ENCODE results near the gene ZNF200. TPM values are rescaled to one million over a fixed set of nuclear protein-coding genes. Genes with fewer than 3 reads are reported as not detected.

Gene ZNF200
- total and polyA plus RNA-seq, 4 donors: 1.8 to 5.3 (median 3.4) TPM

DNA sequence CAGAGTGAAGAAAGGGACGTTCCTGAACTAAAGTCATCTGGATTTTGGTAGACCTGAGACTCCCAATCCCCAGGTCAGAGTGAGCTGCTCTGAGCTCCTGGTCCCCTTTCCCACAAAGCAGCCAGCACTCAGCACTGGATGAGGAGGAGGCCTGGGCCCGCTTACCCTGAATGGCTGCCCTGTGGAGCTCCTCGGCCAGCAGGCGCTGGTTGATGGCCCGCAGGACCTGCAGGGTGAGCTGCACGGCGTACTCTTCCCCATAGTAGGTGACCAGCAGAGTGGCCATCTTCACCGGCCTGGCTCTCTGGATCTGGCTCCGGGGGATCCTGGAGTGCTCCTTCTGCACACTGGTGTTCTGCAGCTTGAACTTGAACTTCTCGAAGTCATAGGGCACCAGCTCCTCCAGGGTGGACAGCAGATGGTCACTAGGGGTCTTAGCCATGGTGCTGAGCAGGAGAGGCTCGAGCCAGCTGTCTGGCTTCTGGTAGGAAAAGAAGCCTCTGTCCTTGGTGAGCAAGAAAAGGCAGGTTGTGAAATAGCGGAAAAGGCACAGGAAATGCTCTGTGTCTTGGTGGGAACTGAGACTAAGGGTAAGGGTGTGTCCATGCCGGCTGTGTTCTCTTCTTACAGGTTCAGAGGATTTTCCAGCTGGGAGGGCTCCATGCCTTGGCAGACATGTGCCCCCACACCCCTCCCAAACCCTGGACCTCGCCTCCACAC lies 21.3 kb upstream of the ZNF200 start, which contains the start of gene MEFV:
Gene MEFV (minus strand): TSS at position 488 of the 720 bp plus-strand sequence. CDS start 46 bp downstream, at position 442.
- 76% methylated on average over 14 of the region's 14 CpGs for WGBS
- Histone ChIP-seq H3K9me3 (ENCODE audit: control insufficient read depth in 4 of 4, low read length in 3 of 4) (peaks cover 0 to 2% (median 0%) of the 10 kb centered on the region in 4 donors), H3K36me3 (ENCODE audit: control insufficient read depth in 4 of 4, insufficient read depth in 3 of 4, low read depth in 1 of 4, low read length in 3 of 4) (no peaks in the 10 kb centered on the region), H3K4me1 (ENCODE audit: control insufficient read depth in 4 of 4, insufficient read depth in 4 of 4, low read length in 3 of 4) (peaks cover 0 to 2% (median 1%) of the 10 kb centered on the region in 4 donors), H3K9ac (ENCODE audit: low read depth in 1 of 2, low read length in 2 of 2) (peak within 1 kb of the TSS in 1 of 2 donors; percentile 7), H3K4me3 (ENCODE audit: low read depth in 1 of 3, low read length in 3 of 3) (peak within 1 kb of the TSS in 2 of 3 donors; percentile 2 to 30), H3K27me3 (ENCODE audit: control insufficient read depth in 4 of 4, insufficient read depth in 4 of 4, low read length in 3 of 4) (no peaks in the 10 kb centered on the region), H3K27ac (ENCODE audit: low read depth in 1 of 2, low read length in 2 of 2) (peak within 1 kb of the TSS in 1 of 2 donors; percentile 30)
- no peak for TF ChIP-seq ZBTB33 (IDR thresholded peaks at IDR 0.05)
- TF ChIP-seq RXRA (IDR thresholded peaks at IDR 0.05): no peak
- no peak for TF ChIP-seq GABPA (IDR thresholded peaks at IDR 0.05 in 1 of 2, conservative IDR thresholded peaks at IDR 0.05 in 1 of 2)
- TF ChIP-seq YY1 (IDR thresholded peaks at IDR 0.05): no peak
- no peak for TF ChIP-seq SP1 (IDR thresholded peaks at IDR 0.05)
- TF ChIP-seq HNF4G (IDR thresholded peaks at IDR 0.05): no peak
- no peak for TF ChIP-seq ATF3 (IDR thresholded peaks at IDR 0.05)
- TF ChIP-seq, protein P1, sequence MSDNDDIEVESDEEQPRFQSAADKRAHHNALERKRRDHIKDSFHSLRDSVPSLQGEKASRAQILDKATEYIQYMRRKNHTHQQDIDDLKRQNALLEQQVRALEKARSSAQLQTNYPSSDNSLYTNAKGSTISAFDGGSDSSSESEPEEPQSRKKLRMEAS (IDR thresholded peaks at IDR 0.05): no peak
- no peak for TF ChIP-seq TAF1 (conservative IDR thresholded peaks at IDR 0.05)
- TF ChIP-seq CTCF (IDR thresholded peaks at IDR 0.05; ENCODE audit: low read depth, low read length, missing input control): no peak
- TF ChIP-seq, protein P2, sequence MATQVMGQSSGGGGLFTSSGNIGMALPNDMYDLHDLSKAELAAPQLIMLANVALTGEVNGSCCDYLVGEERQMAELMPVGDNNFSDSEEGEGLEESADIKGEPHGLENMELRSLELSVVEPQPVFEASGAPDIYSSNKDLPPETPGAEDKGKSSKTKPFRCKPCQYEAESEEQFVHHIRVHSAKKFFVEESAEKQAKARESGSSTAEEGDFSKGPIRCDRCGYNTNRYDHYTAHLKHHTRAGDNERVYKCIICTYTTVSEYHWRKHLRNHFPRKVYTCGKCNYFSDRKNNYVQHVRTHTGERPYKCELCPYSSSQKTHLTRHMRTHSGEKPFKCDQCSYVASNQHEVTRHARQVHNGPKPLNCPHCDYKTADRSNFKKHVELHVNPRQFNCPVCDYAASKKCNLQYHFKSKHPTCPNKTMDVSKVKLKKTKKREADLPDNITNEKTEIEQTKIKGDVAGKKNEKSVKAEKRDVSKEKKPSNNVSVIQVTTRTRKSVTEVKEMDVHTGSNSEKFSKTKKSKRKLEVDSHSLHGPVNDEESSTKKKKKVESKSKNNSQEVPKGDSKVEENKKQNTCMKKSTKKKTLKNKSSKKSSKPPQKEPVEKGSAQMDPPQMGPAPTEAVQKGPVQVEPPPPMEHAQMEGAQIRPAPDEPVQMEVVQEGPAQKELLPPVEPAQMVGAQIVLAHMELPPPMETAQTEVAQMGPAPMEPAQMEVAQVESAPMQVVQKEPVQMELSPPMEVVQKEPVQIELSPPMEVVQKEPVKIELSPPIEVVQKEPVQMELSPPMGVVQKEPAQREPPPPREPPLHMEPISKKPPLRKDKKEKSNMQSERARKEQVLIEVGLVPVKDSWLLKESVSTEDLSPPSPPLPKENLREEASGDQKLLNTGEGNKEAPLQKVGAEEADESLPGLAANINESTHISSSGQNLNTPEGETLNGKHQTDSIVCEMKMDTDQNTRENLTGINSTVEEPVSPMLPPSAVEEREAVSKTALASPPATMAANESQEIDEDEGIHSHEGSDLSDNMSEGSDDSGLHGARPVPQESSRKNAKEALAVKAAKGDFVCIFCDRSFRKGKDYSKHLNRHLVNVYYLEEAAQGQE (IDR thresholded peaks at IDR 0.05): no peak
- TF ChIP-seq NR2F2 (IDR thresholded peaks at IDR 0.05): no peak
- TF ChIP-seq FOXA2 (IDR thresholded peaks at IDR 0.05): no peak
- no peak for TF ChIP-seq RAD21 (IDR thresholded peaks at IDR 0.05)
- TF ChIP-seq HNF4A (conservative IDR thresholded peaks at IDR 0.05): no peak
- TF ChIP-seq EGR1 (IDR thresholded peaks at IDR 0.05; ENCODE audit: low read depth in 2 of 2): no peak
- TF ChIP-seq FOXA1 (IDR thresholded peaks at IDR 0.05): no peak
- DNase-seq (ENCODE audit: low spot score): no peak
